NB4 (cell line): ENCODE measurements around the gene METTL21C.

Experiments used
- CTCF ChIP-seq: IDR thresholded peaks from one replicate; pipeline ENCODE4 v1.5.1; 2012; ENCODE audit warnings: low read depth, low read length
- MAX ChIP-seq: IDR thresholded peaks from 2 replicates; pipeline ENCODE4 v1.6.1; 2011; ENCODE audit warnings: low read depth, low read length
- MYC ChIP-seq: IDR thresholded peaks from 2 replicates; pipeline ENCODE4 v1.6.1; 2011; ENCODE audit warnings: low read depth, low read length
- POLR2A ChIP-seq: IDR thresholded peaks from 2 replicates; pipeline ENCODE4 v1.6.1; 2011; ENCODE audit warnings: mild to moderate bottlenecking; ENCODE audit not compliant: insufficient read length; ENCODE audit errors: extremely low read depth

DNA sequence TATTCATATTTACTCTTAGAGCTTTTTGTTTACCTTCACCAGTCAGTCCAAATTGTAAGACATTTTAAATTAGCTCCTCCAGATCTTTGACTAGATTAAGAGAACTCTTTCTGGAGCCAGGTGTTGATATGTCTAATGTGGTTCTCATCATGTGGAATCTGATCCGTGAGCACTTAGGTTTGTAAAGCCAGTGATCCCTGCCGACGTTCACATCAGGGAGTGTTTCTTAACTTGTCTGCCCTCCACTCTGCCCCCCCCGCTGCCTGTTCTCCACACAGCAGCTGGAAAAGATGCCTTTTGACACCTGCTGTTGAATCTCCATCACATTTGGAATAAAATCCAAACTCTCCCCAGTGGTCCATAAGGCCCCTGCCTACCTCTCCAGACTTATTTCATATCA is 17.7 kb downstream of the METTL21C start:
- TF ChIP-seq CTCF (no peak), POLR2A (no peak), MAX (no peak), MYC (no peak)
